NCI-H446 (cell line): Measurements from ENCODE around the gene PLOD3.

Experiments
- DNase-seq, 2 experiments: peaks; one replicate each; lab custom pipeline; 2025; lab: John Stamatoyannopoulos, UW

PLOD3 gene

DNA sequence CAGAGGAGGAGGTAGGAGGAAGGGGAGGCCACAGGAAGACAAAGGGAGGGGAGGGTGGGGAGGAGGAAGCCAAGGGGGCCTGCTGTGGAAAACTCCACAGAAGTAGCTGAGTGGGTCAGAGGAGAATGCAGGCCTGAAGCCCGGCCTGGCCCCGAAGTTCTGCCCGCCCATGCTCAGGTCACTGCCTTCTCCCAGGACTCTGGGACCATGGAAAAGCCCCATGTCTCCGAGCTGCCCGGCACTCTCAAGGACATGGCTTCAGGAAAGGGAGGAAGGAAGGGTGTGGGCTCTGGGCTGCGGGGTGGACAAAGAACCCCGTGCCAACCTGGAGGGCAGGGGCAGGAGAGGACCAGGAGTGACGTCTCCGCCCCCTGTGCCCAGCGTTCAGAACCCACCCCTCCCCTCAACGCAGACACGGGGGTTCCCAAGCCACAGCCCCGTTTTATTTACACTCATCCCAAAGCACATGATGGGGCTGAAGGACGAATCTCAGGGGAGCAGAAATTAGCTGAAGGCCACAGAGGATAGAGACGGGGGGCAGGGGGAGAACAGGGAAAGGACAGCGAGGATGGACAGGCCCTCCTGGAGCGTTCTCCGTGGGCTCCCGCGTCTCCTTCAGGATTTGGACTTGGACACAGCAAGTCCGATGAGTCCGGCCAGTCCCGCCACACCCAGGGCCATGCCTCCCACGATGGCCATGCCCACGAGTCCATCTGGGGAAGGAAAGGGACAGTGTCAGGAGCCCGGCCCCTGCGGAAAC lies 22.0 kb upstream of the PLOD3 start:
- DNase-seq = no peak

DNA sequence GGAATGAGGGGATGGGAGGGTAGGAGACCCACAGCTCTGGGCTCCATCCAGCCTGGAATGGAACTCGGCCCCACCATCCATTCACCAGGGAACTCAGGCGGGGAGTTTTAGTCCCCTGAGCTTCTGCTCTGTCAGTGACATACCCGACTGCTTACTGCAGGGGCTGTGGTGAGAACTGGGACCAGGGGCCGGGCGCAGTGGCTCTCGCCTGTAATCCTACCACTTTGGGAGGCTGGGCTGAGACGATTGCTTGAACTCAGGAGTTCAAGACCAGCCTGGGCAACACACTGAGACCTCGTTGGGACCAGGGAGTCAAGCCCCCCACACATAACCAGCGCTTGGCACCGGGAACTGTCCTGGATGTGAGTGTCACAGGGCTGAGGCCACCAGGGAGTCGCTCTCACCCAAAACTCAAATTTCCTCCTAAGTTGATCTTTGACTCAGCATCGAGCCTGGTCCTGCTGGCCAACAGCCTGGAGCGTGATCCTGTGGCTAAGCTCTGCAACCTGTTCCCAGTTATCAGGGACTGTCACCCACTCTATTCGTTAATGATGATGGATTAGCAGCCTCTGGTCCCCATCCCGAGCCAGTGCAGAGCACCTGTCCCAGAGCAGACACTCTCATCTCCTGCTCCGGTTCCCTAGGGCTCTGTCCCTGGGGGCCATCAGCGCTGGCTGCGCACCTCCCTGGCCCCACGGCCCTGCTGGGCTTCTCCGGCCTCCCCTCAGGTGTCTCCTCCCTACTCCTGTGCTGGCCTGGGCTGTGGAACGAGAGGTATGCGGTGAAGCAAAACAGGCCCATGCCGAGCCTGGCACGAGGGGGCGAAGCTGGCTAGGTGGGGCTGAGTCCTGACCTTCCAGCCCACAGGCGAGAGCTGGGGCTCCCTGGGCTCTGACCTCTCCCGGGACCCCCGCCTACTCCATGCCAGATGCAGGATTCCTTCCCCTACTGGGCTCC lies 21.1 kb upstream of the PLOD3 start:
- DNase-seq = no peak

DNA sequence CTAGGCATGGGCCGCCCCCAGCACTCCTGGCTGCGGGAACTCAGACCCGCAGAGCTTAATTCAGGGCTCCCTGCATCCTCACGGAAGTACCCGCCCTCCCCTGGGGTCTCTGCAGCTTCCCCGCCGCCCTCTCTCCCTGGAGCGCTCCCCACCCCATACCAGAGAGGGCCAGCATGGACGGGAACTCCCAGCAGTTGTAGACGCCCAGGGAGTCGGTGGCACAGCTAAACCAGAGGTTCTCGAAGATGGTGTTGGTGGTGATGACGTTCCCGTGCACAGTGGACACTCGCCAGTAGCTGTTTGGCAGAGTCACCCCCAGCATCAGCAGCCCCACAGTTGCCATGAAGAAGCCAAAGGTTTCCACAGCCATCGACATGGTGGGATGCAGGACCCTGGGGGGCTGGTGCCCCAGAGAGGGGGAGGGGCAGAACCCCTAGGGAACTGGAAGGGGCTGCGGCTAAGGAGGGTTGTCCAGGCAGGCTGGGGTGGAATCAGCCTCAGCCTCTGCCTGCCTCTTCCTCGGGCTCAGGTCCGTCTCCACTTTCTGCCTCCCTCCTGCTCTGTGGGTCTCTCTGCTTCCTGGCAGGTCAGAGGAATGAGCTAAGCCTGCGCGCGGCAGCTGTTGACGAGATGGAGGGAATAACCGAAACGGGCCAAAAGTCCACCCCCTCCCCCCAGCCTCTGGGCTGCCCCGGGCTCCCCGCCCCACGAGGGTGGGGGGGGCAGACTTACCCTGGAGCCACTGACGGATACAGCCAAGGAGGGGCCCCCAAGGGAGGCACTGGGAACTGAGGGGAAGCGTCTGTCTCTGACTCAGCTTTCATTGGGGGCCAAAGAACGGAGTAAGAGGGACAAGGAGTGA lies 20.1 kb upstream of the PLOD3 start, which contains the start of gene CLDN15:
CLDN15 (minus strand) TSS at position 597 of the 862 bp plus-strand sequence; CDS start at position 376, 221 bp downstream.
- DNase-seq = no peak

DNA sequence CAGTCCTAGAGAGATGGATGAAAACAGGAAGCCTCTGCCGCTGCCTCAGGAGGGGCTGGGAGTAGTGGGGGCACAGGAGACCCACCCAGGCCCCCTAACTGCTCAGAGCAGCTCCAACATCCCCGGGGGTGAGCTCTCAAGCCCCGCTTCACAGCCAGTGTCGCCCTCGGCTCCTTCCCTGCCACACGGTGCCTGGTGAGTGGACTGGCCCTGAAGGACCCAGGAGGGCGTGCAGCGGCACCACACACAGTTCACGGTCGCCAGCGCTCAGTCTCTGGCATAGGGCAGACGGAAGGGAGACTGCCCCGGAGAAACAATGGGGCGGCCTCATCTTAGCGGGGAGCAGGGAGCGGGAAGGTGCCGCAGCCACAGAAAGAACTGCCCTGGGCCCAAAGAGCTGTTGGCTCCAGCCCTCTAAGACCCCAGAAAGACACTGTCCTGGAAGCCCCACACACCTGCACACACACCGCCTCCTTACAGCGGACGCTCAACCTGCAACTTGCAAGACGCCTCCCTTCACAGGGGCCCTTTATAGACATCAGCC lies 19.0 kb upstream of the PLOD3 start:
- DNase-seq = no peak

DNA sequence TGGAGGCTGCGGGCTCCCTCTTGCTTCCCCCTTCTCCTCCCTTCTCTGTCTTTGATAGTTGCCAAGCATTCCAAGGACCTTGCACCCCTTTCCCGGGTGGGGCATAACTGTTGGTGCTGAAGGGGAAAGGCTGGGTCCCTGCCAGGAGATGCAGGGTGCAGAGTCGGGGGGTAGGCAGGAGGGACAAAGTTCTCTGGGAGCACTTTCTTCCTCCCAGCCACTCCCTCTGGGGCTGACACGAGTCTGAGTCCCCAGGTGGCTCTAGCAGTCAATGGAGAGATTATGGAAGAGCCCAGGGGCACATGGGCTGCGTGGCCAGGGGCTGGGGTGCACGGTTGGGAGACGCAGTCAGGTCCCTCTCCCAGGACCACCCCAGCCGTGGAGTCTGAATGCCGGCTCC lies 18.1 kb upstream of the PLOD3 start:
- no peak for DNase-seq

DNA sequence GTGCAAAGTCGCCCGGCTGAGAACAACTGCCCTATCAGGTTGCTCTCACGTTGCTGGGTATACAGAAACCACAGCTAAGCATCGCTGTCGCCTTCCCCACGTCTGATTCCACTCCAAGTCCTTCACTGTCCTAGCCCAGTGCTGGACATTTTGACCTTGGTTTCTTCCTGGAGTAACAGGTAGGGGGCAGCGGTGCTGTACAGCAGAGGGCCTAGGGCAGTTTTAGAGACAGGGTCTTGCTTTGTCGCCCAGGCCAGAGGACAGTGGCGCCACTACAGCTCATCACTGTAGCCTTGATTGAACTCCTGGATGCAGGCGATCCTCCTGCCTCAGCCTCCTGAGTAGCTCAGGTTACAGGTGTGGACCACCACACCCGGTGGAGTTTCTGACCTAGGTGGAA lies 17.7 kb upstream of the PLOD3 start:
- no peak for DNase-seq

DNA sequence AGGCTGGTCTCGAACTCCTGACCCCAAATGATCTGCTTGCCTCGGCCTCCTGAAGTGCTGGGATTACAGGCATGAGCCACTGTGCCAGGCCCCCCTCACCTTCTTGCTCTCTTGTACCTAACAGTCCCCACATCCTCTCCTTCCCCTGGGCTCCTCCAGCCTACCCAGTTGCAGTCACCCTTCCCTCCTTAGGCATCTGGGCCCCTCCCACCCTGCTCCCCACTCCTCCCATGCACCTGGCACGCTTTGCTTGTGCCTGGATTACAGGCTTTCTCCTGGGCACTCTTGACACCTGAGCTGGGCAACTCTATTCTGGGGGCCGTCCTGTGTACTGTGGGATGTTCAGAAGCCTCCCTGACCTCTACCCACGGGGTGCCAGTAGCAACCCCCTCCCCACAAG lies 17.3 kb upstream of the PLOD3 start:
- DNase-seq = no peak

DNA sequence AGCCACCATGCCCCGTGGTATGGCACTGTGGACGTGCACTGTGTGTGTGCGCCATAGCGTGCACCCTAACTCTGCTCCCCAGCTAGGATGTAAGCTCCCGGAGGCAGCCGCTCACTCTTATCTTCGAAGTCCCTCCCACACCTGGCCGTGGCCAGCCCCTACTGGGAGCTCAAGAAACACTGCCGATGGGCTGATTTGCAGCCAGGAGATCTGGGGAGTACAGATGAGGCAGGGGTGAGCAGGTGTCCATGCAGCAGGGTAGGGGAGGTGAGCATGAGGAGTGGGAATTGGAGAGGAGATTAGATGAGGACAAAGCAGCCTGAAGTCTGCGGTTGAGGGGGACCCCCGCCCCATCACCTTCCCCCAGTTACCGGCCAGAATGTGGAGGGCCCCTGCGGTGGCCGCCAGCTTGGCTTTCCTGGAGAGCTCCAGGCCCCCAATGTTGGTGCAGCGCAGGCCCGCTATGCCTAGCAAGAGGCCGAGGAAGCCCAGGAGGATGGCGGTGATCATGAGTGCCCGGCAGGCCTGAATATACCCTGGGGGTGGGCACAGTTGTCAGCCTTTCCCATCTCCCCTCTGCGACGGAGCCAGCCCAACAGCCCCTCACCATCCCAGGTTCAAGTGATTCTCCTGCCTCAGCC lies 16.6 kb upstream of the PLOD3 start:
- no peak for DNase-seq

DNA sequence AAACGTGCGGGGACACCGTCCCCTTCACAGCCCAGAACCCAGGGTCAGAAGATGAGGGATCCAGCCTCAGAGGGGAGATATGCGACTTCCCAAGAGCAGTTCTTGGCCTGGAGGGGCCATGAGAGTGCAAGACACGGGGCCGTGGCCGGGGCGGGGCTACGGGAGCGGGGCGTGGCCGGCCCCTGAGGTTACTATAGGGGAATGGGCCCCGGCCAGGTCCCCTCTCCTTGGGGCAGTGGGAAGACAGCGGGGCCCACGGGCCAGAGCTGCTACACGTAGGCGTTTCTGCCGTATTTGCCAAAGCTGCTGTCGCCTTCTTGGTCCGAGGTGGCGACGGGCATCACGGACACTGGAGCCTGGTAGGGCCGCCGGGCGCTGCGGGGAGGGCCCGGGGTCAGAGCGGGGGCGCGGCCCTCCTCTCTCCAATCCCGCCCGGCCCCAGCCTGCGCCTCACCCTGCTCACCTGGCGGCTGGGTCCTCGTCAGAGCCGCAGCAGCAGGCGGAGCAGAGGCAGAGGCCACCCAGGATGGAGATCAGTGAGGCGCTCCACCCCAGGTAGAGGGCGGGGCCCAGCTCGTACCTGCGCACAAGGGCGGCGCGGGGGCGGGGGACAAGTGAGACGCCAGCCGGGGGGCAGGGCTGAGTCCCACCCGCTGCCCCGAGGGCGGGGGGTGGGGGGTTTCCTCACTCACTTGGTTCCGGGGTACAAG lies 14.9 kb upstream of the PLOD3 start:
- DNase-seq = no peak

DNA sequence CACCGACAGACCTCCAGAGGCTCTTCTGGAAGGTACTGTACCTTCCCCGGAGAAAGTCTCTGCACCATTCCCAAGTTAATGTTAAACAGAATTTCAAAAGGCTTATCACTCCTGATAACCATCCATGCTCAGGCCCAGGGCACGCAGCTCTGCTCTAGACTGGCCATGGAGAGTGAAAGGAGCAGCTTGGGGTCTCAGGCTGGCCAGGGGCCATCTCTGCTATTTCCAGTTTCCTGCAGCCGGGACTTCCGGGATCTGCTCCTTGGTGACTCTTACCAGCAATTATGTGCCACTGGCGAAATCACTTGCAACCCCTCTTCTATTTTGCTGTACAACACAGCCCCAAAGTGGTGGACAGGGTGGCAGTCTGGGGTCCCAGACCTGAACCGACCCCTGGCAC lies 14.3 kb upstream of the PLOD3 start:
- no peak for DNase-seq

DNA sequence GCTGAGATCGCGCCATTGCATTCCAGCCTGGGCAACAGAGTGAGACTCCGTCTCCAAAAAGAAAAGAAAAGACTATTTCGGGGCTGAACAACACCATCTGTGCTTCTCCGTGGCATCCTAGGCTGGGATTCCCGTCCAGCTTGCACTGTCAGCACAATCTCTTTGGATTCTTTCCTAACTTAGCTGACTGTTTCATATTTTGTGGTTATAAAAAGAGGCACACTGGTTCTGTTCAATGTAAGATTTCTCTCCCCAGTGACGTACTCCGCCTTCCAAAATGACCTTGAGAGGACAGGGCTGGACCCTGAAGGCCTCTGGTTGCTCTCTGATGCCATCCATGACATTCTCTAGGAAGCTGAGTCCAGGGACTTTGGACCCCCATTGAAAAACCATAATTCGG lies 9.3 kb upstream of the PLOD3 start:
- no peak for DNase-seq

DNA sequence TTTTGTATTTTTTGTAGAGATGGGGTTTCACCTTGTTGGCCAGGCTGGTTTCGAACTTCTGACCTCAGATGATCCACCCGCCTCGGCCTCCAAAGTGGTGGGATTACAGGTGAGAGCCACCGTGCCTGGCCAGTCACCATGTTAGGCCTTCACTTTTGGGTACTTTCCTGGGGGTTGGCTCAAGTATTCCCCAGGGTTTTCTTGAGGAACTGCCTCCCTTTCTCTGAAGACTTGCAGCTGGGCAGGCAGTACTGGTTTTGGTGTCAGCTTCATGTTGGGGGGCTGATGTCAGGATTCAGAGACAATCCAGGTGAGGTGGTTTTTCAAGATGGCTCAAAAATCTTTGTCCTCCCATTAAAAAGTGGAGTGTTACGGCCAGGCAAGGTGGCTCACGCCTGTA lies 8.3 kb upstream of the PLOD3 start:
- no peak for DNase-seq

DNA sequence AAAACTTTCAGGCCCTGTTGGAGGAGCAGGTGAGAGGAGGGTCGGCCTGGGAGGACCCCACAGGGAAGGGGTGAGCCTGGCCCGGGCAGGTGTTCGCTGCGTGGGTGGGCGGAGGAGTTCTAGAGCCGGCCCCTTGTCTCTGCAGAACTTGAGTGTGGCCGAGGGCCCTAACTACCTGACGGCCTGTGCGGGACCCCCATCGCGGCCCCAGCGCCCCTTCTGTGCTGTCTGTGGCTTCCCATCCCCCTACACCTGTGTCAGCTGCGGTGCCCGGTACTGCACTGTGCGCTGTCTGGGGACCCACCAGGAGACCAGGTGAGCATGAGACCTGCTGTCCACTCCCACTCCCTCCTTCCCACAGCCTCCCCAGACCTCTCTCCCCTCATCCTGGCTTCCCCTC lies 6.1 kb upstream of the PLOD3 start:
- DNase-seq = no peak

DNA sequence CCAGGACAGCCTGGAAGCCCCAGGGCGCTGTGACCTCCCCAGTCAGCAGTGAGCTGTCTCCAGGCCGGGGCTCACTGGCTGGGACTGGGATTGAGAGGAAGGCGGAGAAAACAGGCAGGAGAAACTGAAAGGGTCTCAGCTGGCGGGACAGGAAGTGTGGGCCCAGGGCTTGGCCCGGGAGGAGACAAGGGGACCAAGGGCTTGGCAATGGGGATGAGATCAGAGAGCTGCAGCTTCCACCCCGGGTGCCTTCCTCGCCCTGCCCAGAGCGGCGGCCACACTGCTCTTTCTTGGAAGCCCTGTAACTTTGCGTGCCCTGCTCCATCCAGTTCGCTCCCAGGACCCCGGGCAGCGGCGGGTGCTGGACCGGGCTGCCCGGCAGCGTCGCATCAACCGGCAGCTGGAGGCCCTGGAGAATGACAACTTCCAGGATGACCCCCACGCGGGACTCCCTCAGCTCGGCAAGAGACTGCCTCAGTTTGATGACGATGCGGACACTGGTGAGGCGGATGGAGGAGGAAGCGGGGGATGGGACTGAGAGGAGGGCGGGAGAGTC lies 5.0 kb upstream of the PLOD3 start:
- DNase-seq = no peak

DNA sequence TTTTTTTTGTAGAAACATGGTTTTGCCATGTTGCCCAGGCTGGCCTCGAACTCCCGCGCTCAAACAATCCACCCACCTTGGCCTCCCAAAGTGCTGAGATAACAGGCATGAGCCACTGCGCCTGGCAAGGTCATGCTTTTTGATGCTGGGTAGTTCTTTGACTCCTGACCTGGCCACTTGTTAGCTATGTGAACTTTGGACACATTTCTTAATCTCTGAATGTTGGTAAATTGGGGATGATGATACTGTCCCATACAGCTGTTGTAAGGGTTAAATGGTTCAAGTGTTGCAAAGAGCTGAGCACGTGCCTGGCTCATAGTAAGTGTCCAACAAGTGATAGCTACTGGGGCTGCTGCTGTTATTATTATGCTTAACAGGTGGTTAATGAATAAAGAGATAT lies 2.9 kb upstream of the PLOD3 start:
- DNase-seq = no peak

DNA sequence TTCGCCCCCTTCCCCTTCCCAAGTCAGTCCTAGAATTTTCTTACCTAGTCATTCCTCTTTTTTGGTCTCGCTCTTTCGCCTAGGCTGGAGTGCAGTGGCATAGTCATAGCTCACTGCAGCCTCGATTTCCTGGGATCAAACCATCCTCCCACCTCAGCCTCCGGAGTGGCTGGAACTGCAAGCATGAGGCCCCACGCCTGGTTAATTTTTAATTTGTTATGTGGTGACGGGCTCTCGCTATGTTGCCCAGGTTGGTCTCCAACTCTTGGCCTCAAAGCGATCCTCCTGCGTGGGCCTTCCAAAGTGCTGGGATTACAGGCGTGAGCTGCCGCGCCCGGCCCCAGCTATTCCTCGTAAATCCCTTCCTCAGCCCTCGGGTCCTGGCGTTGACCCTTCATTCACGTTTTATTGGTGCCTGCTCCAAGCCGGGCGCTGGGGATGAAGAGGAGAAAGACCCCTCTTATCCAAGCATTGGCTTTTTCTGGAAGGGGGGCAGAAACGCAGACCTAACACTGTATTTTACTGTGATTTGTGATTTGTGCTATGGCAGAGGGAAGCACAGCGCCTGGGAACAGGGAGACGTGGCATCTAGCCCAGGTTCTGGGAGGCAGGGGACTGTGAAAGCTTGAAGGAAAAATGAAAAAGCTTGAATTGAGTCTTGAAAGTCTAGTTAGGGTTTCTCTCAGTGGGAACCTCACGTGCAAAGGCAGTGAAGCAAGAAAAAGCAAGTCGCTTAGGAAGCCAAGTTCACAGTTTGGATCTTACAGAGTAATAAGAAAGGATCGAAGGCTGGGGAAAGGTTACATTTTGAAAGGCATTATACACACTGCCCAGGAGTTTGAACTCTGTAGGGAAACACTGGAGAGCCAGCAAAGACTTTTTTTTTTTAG lies 1.1 kb upstream of the PLOD3 start:
- DNase-seq = no peak

DNA sequence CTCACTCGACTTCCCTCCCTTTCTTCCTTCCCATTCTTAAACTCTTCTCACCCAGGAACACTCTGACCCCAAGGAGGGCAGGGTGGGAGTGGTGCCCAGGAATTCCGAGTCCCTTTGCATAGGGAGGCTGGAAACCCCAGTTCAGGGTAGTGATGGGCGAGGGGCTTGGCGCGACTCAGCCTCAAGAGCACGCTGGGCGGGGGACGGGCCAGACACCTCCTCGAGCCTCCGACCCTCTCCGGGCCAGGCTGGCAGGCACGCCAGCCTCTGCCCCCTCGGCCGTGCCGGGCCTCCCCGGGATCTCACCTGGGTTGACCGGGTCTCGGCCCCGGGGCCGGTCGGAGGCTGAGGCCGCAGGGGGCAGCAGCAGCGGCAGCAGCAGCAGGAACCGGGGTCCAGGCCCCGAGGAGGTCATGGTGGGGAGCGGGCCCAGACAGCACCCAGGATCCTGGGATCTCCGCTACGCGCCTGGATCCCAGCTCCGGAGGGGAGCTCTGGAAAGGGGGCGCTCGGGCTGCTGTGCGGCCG lies 457 bp downstream of the PLOD3 start:
- no peak for DNase-seq

DNA sequence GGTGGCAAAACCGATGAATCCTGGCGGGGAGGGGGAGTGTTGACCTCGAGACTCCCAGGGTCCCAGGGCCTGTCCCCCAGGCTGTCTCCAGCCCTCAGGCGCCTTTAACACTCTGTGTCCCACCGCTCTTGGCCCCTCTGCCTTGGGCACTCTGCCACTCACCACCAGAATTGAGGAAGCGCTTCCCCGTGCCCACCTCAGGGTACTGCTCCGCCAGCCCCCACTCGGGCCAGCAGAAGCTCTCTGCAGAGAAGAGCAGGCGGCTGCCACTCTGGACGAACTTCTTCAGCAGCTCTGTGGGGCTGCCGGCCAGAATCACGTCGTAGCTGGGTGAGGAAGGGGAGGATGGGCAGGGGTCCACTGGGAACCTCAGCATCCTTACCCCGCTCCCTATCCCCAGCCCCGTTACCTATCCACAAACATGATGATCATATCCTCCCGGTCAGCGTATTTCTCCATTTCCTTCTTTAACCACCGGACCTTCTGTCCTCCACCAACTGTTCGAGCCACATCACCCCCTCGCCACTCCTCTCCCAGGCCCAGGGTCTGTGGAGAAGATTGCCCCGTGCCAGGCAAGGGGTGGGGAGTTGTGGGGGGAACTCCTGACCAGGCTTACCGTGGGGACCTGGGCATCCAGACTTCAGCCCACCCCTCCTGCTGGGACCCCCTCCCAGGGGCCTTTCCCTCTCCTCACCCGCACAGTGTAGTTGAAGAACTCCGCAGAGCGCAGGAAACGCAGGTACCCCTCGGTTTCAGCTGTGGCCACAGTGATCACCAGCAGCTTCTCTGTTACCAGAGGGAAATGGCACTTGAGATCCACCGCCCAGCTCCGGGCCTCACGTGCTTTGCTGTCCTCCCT lies 1.2 kb downstream of the PLOD3 start:
- DNase-seq = no peak
